ENCODE results near the gene ECE1. TPM values are rescaled to one million over a fixed set of nuclear protein-coding genes. Genes with fewer than 3 reads are reported as not detected.
A peak's percentile ranks its signal among the peaks of the same experiment; 100 is the strongest.

Gene ECE1
- total and polyA plus RNA-seq, 2 of the 4 experiments (the other 2 are of a cell fraction): 61.8 to 124 TPM

DNA sequence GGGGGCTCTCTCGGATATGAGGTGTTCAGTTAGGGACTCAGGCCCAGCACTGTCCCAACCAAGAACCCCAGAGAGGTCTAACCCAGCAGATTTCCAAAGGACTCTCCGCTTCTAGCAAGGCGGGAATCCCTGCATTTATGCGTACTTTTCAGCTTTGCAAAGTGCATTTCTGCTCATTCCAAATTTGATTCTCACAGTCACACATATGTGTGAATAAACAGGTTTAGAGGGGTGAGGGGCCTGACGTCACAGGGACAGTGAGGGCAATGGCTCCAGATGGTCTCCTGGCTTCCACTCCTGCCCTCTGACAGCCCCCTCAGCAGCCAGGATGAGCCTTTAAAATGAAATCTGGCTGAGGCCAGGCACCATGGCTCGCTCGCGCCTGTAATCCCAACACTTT is 921 bp upstream of the ECE1 start:
- BruUV-seq (replicated peaks): no TSS peak
- DNase-seq: no peak
- no peak overlapping the region for H2BK5ac ChIP-seq (ENCODE audit: low read depth, low read length, poor library complexity, severe bottlenecking)
- no peak overlapping the region for H2AK5ac ChIP-seq (ENCODE audit: low read depth, low read length)
- peaks cover 14% of the 10 kb centered on the region for H4K20me1 ChIP-seq (ENCODE audit: insufficient read depth, low read length)
- peaks cover 29% of the 10 kb centered on the region for H3K4me1 ChIP-seq (ENCODE audit: control insufficient read depth, insufficient read depth, low read length)
- dilution Hi-C loops (cut with HindIII; ENCODE audit: low sequenced_read_pairs, unreplicated experiment) (no loop called here), in situ Hi-C loops (cut with MboI; ENCODE audit: low sequenced_read_pairs) (no loop called here), intact Hi-C loops (cut with micrococcal nuclease) (no loop called here)
- no peak overlapping the region for H3K27ac ChIP-seq (ENCODE audit: insufficient read depth, low read length)
- H3K9me3 ChIP-seq (ENCODE audit: control insufficient read depth, insufficient read depth, low read length): no peaks in the 10 kb centered on the region
- no peak overlapping the region; the same call in 2 of the 3 replicates for H2BK15ac ChIP-seq (ENCODE audit: low read depth, low read length)
- no peak overlapping the region for H2BK20ac ChIP-seq (ENCODE audit: low read depth, low read length)
- no peak overlapping the region for H3K4me2 ChIP-seq (ENCODE audit: low read depth, low read length)
- TF ChIP-seq RFX5 (IDR thresholded peaks at IDR 0.05; ENCODE audit: low read depth, low read length): no peak
- TF ChIP-seq NFE2L2 (IDR thresholded peaks at IDR 0.05; ENCODE audit: low read depth, low read length): no peak
- no peak for TF ChIP-seq MAFK (IDR thresholded peaks at IDR 0.05; ENCODE audit: low read depth, low read length)
- TF ChIP-seq BHLHE40 (IDR thresholded peaks at IDR 0.05; ENCODE audit: low read depth, low read length): no peak
- TF ChIP-seq, protein P1, sequence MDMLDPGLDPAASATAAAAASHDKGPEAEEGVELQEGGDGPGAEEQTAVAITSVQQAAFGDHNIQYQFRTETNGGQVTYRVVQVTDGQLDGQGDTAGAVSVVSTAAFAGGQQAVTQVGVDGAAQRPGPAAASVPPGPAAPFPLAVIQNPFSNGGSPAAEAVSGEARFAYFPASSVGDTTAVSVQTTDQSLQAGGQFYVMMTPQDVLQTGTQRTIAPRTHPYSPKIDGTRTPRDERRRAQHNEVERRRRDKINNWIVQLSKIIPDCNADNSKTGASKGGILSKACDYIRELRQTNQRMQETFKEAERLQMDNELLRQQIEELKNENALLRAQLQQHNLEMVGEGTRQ (IDR thresholded peaks at IDR 0.05; ENCODE audit: low read depth, low read length): no peak
- no peak for TF ChIP-seq SMC3 (IDR thresholded peaks at IDR 0.05; ENCODE audit: low read depth, low read length)
- TF ChIP-seq CEBPB (IDR thresholded peaks at IDR 0.05; ENCODE audit: low read depth, low read length): no peak
- TF ChIP-seq FOS (IDR thresholded peaks at IDR 0.05; ENCODE audit: low read depth, low read length): no peak
- TF ChIP-seq RCOR1 (IDR thresholded peaks at IDR 0.05; ENCODE audit: insufficient replicate concordance, low read length): no peak
- TF ChIP-seq MXI1 (IDR thresholded peaks at IDR 0.05; ENCODE audit: borderline replicate concordance, low read depth, low read length): no peak
- no peak for TF ChIP-seq MAZ (IDR thresholded peaks at IDR 0.05; ENCODE audit: borderline replicate concordance, low read depth, low read length)
- TF ChIP-seq RAD21 (IDR thresholded peaks at IDR 0.05; ENCODE audit: low read length): no peak
- no peak for TF ChIP-seq CTCF (conservative IDR thresholded peaks at IDR 0.05; ENCODE audit: low read depth, low read length)
- no peak for TF ChIP-seq POLR2A (IDR thresholded peaks at IDR 0.05; ENCODE audit: low read depth, low read length)
- no peak for TF ChIP-seq CHD1 (IDR thresholded peaks at IDR 0.05; ENCODE audit: low read depth, low read length)
- no peak for TF ChIP-seq ELK1 (IDR thresholded peaks at IDR 0.05; ENCODE audit: borderline replicate concordance, low read depth, low read length)
- no peak overlapping the region for H3K18ac ChIP-seq (ENCODE audit: low read depth, low read length)
- no peak overlapping the region for H4K91ac ChIP-seq (ENCODE audit: insufficient read depth, low read depth, low read length)
- no peak overlapping the region for H3K4me3 ChIP-seq (ENCODE audit: insufficient read depth, low read depth, low read length)
- H3K79me1 ChIP-seq (ENCODE audit: low read depth in 1 of 2, low read length in 2 of 2): peaks cover 45 to 76% of the 10 kb centered on the region in 2 experiments
- no peak overlapping the region for H3K9ac ChIP-seq (ENCODE audit: low read depth, low read length)
- 0 out of 4 replicates have a peak overlapping the region, but pooled peaks of 1 of the 2 experiments have one; percentile 9 for H4K8ac ChIP-seq (ENCODE audit: low read depth in 2 of 2, low read length in 2 of 2)
- no peak overlapping the region for H3K56ac ChIP-seq (ENCODE audit: extremely low read depth, insufficient read depth, low read length)
- no CpG with 5 or more reads among the region's 8 CpGs for WGBS, 2 experiments (ENCODE audit: extremely low coverage in 2 of 2, insufficient read length in 1 of 2)
- H3K36me3 ChIP-seq (ENCODE audit: control insufficient read depth, insufficient read depth, low read length): no peaks in the 10 kb centered on the region
- POLR2A ChIA-PET (ENCODE audit: unreplicated experiment): no interaction called here
- H3K14ac ChIP-seq (replicated peaks; ENCODE audit: low read depth, low read length): no peak overlapping the region
- no peak overlapping the region for H4K5ac ChIP-seq (ENCODE audit: low read depth, low read length)
- no peak overlapping the region for H3K4ac ChIP-seq (ENCODE audit: low read depth, low read length)
- H3K27me3 ChIP-seq (ENCODE audit: control insufficient read depth, insufficient read depth, low read length): no peaks in the 10 kb centered on the region
- peak overlapping the region; percentile 31; the same call in 1 of the 2 replicates for H3K23ac ChIP-seq (ENCODE audit: low read depth, low read length)
- CTCF ChIA-PET: interaction anchor here (0.6 kb wide), 1 partner anchor 77 kb away, joined by 7 read pairs; no protein-coding TSS in a partner anchor
- H2BK120ac ChIP-seq (ENCODE audit: low read depth, low read length): no peak overlapping the region
- no peak overlapping the region for H2AK9ac ChIP-seq (replicated peaks; ENCODE audit: low read depth, low read length, poor library complexity)
- peaks cover 13% of the 10 kb centered on the region for H3K9me1 ChIP-seq (ENCODE audit: insufficient read depth, low read length)
- no peak overlapping the region for H2AFZ ChIP-seq (replicated peaks; ENCODE audit: low read length, poor library complexity)
- no peak for ATAC-seq (ENCODE audit: low read depth)

All from IMR-90 (cell line).